BE2C (cell line): ENCODE data around the gene R3HDM2.

Source experiments
- DNase-seq: peaks from one replicate; pipeline ENCODE4 v3.0.0-alpha.2; 2020
- H3K27me3 ChIP-seq: fragments of 250-450 bp; sonication (Bioruptor Pico); 2 replicates; pipeline ENCODE4 v1.5.1; 2020; ENCODE audit warnings: mild to moderate bottlenecking
- H3K36me3 ChIP-seq: fragments of 250-450 bp; sonication (Bioruptor Pico); 2 replicates; pipeline ENCODE4 v1.5.1; 2020; ENCODE audit warnings: mild to moderate bottlenecking
- H3K4me1 ChIP-seq: fragments of 250-450 bp; sonication (Bioruptor Pico); 2 replicates; pipeline ENCODE4 v1.5.1; 2020
- H3K4me3 ChIP-seq: 2 replicates; pipeline ENCODE4 v1.5.1; 2011; ENCODE audit warnings: low read depth, low read length
- H3K9me3 ChIP-seq: fragments of 250-450 bp; sonication (Bioruptor Pico); 2 replicates; pipeline ENCODE4 v1.5.1; 2020
- TF ChIP-seq, protein P1 (sequence below): IDR thresholded peaks from 2 replicates; pipeline ENCODE4 v1.5.1; 2012; ENCODE audit warnings: mild to moderate bottlenecking, low read depth, low read length

Gene R3HDM2

DNA sequence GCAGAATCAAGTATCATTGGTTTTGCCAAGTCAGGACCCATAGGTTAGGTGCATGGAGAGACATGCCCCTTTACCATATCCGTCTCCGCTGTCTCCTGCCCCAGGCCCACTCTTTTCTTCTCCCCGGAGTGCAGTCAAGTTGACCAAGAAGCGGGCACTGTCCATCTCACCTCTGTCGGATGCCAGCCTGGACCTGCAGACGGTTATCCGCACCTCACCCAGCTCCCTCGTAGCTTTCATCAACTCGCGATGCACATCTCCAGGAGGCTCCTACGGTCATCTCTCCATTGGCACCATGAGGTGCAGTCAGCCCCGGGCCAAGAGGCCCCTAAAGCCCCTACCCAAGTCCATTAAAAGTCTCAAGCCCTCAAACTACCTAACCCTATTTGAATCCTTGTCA is 33.7 kb upstream of the R3HDM2 start:
- Histone ChIP-seq H3K27me3 (peaks cover 67% of the 10 kb centered on the region), H3K9me3 (no peaks in the 10 kb centered on the region), H3K36me3 (no peaks in the 10 kb centered on the region), H3K4me1 (peaks cover 3% of the 10 kb centered on the region; the same call in 1 of the 2 replicates), H3K4me3 (no peak overlapping the region)
- TF ChIP-seq, protein P1, sequence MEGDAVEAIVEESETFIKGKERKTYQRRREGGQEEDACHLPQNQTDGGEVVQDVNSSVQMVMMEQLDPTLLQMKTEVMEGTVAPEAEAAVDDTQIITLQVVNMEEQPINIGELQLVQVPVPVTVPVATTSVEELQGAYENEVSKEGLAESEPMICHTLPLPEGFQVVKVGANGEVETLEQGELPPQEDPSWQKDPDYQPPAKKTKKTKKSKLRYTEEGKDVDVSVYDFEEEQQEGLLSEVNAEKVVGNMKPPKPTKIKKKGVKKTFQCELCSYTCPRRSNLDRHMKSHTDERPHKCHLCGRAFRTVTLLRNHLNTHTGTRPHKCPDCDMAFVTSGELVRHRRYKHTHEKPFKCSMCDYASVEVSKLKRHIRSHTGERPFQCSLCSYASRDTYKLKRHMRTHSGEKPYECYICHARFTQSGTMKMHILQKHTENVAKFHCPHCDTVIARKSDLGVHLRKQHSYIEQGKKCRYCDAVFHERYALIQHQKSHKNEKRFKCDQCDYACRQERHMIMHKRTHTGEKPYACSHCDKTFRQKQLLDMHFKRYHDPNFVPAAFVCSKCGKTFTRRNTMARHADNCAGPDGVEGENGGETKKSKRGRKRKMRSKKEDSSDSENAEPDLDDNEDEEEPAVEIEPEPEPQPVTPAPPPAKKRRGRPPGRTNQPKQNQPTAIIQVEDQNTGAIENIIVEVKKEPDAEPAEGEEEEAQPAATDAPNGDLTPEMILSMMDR: no peak
- DNase-seq: no peak

DNA sequence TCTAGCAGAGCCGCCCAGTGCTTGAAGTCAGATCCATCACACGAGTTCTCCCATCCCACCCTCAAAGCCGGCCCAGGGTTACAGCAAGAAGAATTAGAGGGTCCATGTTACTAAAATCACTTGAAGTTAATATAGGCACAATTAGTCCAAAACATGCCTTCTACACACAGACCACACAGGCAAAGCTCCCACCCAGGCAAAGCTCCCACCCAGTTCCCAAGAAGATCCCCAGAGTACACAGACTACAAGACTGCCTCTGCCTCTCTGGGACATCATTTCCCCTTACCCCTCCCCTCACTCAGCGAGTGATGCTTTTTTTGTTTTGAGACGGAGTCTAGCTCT is 32.0 kb upstream of the R3HDM2 start:
- no peaks in the 10 kb centered on the region for H3K36me3 ChIP-seq
- peak overlapping the region; percentile 65; the same call in 1 of the 2 replicates for H3K4me3 ChIP-seq
- peaks cover 50% of the 10 kb centered on the region for H3K27me3 ChIP-seq
- no peaks in the 10 kb centered on the region for H3K9me3 ChIP-seq
- TF ChIP-seq, protein P1: no peak
- peaks cover 3% of the 10 kb centered on the region for H3K4me1 ChIP-seq
- no peak for DNase-seq

DNA sequence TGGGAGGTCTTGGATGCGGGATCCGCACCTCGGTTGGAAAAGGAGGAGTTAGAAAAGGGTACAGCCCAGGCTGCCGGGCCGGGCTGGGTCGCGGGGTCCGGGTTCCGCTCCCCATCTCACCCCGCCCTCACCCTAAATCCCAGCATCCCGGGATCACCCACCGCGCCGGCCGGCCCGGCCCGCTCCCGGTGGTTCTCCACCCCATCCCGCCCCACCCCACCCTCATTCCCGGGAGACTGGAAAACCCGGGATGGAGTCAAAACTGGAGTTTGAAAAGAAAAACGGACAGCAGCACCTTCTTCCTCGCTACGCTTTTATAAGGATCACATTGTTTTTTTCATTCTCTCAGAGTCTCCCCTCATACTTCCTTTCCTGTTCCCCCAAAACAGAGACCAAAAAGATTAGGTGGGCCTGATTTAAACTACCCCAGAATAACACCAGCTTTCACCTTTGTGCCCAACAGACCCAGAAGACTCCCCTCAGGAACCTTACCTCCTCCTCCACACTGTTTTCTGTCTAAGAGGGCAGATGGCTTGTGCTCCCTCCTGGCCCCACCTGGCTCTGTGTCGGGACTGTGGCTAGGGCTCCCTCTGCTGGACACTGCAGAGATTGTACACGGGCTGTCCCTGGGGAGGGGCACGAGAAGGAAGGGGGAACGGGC is 31.5 kb upstream of the R3HDM2 start:
- peak overlapping the region; percentile 65 for H3K4me3 ChIP-seq
- TF ChIP-seq, protein P1: peak; percentile 97
- H3K36me3 ChIP-seq: no peaks in the 10 kb centered on the region
- peak; percentile 88 for DNase-seq
- H3K9me3 ChIP-seq: no peaks in the 10 kb centered on the region
- peaks cover 3% of the 10 kb centered on the region for H3K4me1 ChIP-seq
- peaks cover 45% of the 10 kb centered on the region for H3K27me3 ChIP-seq

DNA sequence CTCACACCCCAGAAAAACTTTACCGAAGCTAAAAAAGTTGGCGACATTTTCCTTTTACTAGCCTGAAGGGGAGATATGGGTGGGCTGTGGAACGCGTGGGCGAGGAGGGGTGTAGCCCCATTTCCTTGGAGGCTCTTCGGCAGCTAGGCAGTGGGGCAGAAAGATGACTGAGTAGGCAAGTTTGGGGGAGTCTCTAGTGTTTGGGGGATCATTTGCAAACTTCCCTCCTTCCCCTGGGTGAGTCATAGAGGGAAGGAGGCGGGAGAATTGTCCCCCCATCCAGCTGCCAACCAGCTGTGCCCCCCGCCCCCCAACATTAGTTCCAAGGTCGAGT is 31.0 kb upstream of the R3HDM2 start:
- TF ChIP-seq, protein P1: no peak
- no peaks in the 10 kb centered on the region for H3K36me3 ChIP-seq
- H3K27me3 ChIP-seq: peaks cover 40% of the 10 kb centered on the region
- peak overlapping the region; percentile 65 for H3K4me3 ChIP-seq
- H3K9me3 ChIP-seq: no peaks in the 10 kb centered on the region
- H3K4me1 ChIP-seq: peaks cover 3% of the 10 kb centered on the region
- no peak for DNase-seq

DNA sequence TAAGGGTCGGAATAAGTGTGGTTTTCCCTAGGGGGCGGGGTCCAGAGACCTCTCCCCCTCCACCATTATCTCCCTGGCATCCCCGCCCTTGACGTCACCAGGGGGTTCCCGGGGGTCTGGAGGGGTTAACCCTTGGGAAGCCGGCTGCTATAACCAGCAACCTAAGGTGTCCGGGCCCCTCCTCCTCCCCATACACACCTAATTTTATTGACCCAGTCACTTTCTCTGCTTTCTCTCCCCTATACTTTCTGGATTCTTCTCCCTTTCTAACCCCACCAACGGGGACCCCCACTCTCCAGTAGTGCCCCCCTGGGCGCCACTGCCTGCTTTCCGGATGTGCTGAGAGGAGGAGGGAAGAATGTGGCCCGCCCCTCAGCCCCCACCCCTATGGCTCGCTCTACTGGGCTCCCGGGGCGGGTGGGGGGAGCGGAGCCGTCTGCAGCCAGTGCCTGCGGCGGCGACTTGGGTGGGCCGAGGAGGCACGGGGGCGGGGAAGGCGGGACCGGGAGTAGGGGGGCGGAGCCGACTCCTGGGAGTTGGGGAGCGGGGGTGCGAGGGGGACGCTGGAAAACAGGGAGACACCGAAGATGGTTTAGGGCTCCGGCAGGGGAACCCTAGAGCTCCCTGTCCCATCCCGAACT is 30.6 kb upstream of the R3HDM2 start:
- H3K4me3 ChIP-seq: peak overlapping the region; percentile 65
- peaks cover 35% of the 10 kb centered on the region for H3K27me3 ChIP-seq
- peak; percentile 69 for DNase-seq
- H3K4me1 ChIP-seq: peaks cover 3% of the 10 kb centered on the region
- H3K9me3 ChIP-seq: no peaks in the 10 kb centered on the region
- no peaks in the 10 kb centered on the region for H3K36me3 ChIP-seq
- TF ChIP-seq, protein P1: no peak

DNA sequence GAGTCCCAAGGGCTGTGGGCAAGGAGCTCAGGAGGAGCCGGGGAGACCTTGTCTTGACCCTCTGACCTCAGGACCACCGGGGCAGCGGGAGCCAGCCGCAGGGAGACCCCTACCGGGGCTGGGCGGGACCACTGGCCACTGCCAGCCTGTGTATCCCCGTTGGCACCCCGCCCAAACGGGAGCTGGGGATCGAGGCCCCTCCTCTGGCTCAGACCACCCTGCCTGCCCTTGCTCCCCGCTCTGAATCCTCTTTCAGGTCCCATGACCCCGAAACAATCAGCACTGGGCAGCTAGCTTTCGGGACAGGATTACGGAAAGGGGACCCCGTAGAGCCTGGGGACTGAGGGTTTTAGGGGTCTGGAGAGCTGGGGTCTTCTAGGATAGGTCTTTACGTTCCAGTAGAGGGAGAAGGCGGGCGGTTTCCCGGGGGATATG is 30.0 kb upstream of the R3HDM2 start:
- H3K4me3 ChIP-seq: peak overlapping the region; percentile 65
- peak; percentile 46 for DNase-seq
- H3K27me3 ChIP-seq: peaks cover 30% of the 10 kb centered on the region
- H3K4me1 ChIP-seq: peaks cover 3% of the 10 kb centered on the region
- TF ChIP-seq, protein P1: no peak
- H3K36me3 ChIP-seq: no peaks in the 10 kb centered on the region
- no peaks in the 10 kb centered on the region for H3K9me3 ChIP-seq
